ENCODE data around the gene C14orf39. TPM values are rescaled to one million over a fixed set of nuclear protein-coding genes. Genes with fewer than 3 reads are reported as not detected.

Gene C14orf39
- total and polyA plus RNA-seq, 2 of the 13 experiments (the other 11 are each of a cell fraction or from before 2014, with no cell fraction given): not detected

DNA sequence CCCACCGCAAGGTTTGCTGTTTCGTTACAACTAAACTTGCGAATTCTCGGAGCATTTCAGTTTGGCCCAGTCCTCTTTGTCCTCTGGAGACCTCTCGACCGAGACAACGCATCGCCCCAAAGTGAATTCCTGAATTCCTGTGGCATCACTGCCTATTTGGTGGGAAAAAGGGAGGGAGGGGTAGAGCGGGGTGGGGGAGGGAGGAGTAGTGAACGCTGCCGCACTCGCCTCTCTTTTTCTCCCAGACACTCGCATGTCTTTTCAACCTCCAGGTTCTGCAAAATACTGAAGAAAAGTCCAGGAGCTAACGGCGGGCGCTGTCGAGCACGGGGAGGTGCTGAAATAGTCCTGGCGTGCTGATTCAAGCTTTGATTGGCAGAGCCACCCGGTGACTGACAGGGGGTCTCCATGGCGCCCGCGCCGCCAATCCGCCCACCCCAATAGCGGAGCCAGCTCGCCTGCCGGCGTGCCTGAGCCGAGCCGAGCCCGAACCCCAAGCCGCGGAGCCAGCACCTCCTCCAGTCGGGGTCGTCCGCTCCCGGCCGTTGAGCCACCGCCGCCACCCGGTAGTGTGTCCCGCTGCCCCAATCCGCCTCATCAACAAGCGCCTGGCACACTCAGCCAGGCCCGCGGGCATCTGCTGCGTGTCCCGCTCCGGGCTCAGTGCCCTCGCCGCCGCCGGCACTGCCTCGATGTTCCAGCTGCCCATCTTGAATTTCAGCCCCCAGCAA lies 23.0 kb upstream of the C14orf39 start, which contains the start of gene SIX6 (continued):
- TF ChIP-seq ZNF772 (CRISPR knock-in tag; IDR thresholded peaks at IDR 0.05) (no peak), ZNF883 (CRISPR knock-in tag; IDR thresholded peaks at IDR 0.05; ENCODE audit: not compliant biosample characterization) (no peak), THAP7 (CRISPR knock-in tag; IDR thresholded peaks at IDR 0.05) (no peak), CHD2 (IDR thresholded peaks at IDR 0.05; ENCODE audit: low read depth, low read length) (no peak), ARNTL (CRISPR knock-in tag; IDR thresholded peaks at IDR 0.05) (no peak), ZNF260 (CRISPR knock-in tag; IDR thresholded peaks at IDR 0.05; ENCODE audit: borderline replicate concordance, low read depth) (no peak), MEIS2 (CRISPR knock-in tag; IDR thresholded peaks at IDR 0.05) (no peak), PRPF4 (IDR thresholded peaks at IDR 0.05; ENCODE audit: low read depth, low read length, poor library complexity, severe bottlenecking) (no peak), ZNF441 (CRISPR knock-in tag; IDR thresholded peaks at IDR 0.05; ENCODE audit: borderline replicate concordance) (no peak)

- Histone ChIP-seq H3K9me3 (ENCODE audit: low read length) (no peaks in the 10 kb centered on the region), H3K27ac (ENCODE audit: extremely low read length, insufficient read depth, low read length) (no peak overlapping the region), H3K4me2 (ENCODE audit: low read depth, low read length) (no peak overlapping the region), H3K9ac (ENCODE audit: insufficient read depth, low read depth, low read length) (no peak overlapping the region), H3K79me2 (ENCODE audit: insufficient read depth, low read length) (no peaks in the 10 kb centered on the region), H4K20me1 (ENCODE audit: insufficient read depth, low read length) (no peaks in the 10 kb centered on the region), H3K4me1 (ENCODE audit: insufficient read depth, low read length) (no peaks in the 10 kb centered on the region), H3K36me3 (replicated peaks in 1 of 2; ENCODE audit: control insufficient read depth in 1 of 2, insufficient read depth in 2 of 2, low read length in 2 of 2) (no peaks in the 10 kb centered on the region), H3K4me3 (replicated peaks in 1 of 3; ENCODE audit: insufficient read depth in 1 of 3, low read depth in 2 of 3, low read length in 3 of 3) (no peak overlapping the region), H2AFZ (ENCODE audit: low read length) (no peak overlapping the region), H3K27me3 (ENCODE audit: control insufficient read depth in 1 of 2, insufficient read depth in 2 of 2, low read length in 2 of 2) (peaks cover 0 to 58% of the 10 kb centered on the region in 2 experiments; a peak in 4 of 5 replicates)
- FAIRE-seq (no peak), DNase-seq (ENCODE audit: low spot score) (no peak), ATAC-seq (no peak)
- intact Hi-C loops (cut with micrococcal nuclease; ENCODE audit: unreplicated experiment): no loop called here
- POLR2A ChIA-PET: no interaction called here
- BruUV-seq (replicated peaks): no TSS peak
- CTCF ChIA-PET (ENCODE audit: low intra/inter-chr PET ratio, low total read pairs): no interaction called here
- TF ChIP-seq SRSF1 (optimal IDR thresholded peaks at IDR 0.05; ENCODE audit: low read depth, low read length): no peak
- no peak for TF ChIP-seq ZNF550 (CRISPR knock-in tag; IDR thresholded peaks at IDR 0.05; ENCODE audit: borderline replicate concordance)
- TF ChIP-seq SP2 (CRISPR knock-in tag; IDR thresholded peaks at IDR 0.05): no peak
- TF ChIP-seq ETV6 (CRISPR knock-in tag; conservative IDR thresholded peaks at IDR 0.05): no peak
- no peak for TF ChIP-seq KLF6 (CRISPR knock-in tag; IDR thresholded peaks at IDR 0.05)
- no peak for TF ChIP-seq GLMP (CRISPR knock-in tag; IDR thresholded peaks at IDR 0.05; ENCODE audit: borderline replicate concordance)
- no peak for TF ChIP-seq SRF (IDR thresholded peaks at IDR 0.05; ENCODE audit: low read depth, low read length)
- no peak for TF ChIP-seq TERF1 (CRISPR knock-in tag; IDR thresholded peaks at IDR 0.05)
- TF ChIP-seq ZNF251 (CRISPR knock-in tag; IDR thresholded peaks at IDR 0.05): no peak
- no peak for TF ChIP-seq ZNF143 (CRISPR knock-in tag; IDR thresholded peaks at IDR 0.05)
- TF ChIP-seq ZNF558 (CRISPR knock-in tag; IDR thresholded peaks at IDR 0.05; ENCODE audit: borderline replicate concordance): no peak
- in situ Hi-C loops (cut with HindIII; ENCODE audit: extremely low pct_ligation_motif_present, low pct_unique_long_range_greater_than_20kb): no loop called here
- 29% methylated on average over 5 of the region's 5 CpGs for WGBS (ENCODE audit: low lambda C conversion rate)
Measured at GRCh38 chr14:60508363-60508706, 22.5 kb upstream of the C14orf39 start.
